HEK293 (cell line): ENCODE data around the gene KRT25.

Experiments used
- CTCF ChIA-PET: fragments of 350-600 bp; formaldehyde crosslinking; extraction: SDS; loops from one replicate; lab custom pipeline; 2021; ENCODE audit warnings: antibody characterized with exemption; lab: Yijun Ruan, JAX
- POLR2A ChIA-PET: fragments of 300-600 bp; formaldehyde crosslinking; extraction: SDS; loops from one replicate; lab custom pipeline; 2020; ENCODE audit warnings: antibody characterized with exemption, inconsistent platforms; lab: Yijun Ruan, JAX
- H3K27ac ChIP-seq: fragments of 200-500 bp; sonication (Bioruptor generic); 2 replicates; pipeline ENCODE4 v1.5.1; 2014; ENCODE audit warnings: low read depth, low read length, control low read depth, inconsistent platforms; ENCODE audit errors: extremely low read depth
- H3K36me3 ChIP-seq, 2 experiments: fragments of 200-500 bp in 1 of 2; sonication (Bioruptor generic) in 1 of 2; 1 replicate in 1 of 2; 2 replicates in 1 of 2; pipeline ENCODE4 v1.5.1; 2014 to 2017; ENCODE audit warnings: inconsistent platforms in 2 of 2, low read length in 2 of 2; ENCODE audit not compliant: control insufficient read depth in 2 of 2, insufficient read depth in 1 of 2
- H3K4me1 ChIP-seq: fragments of 200-500 bp; sonication (Bioruptor generic); 2 replicates; pipeline ENCODE4 v1.5.1; 2014; ENCODE audit warnings: mild to moderate bottlenecking, low read length, inconsistent platforms; ENCODE audit not compliant: control insufficient read depth, insufficient read depth
- H3K4me3 ChIP-seq: 2 replicates; pipeline ENCODE4 v1.5.1; 2011; ENCODE audit warnings: low read depth, mild to moderate bottlenecking, control low read depth, low read length, moderate library complexity
- H3K9me3 ChIP-seq: fragments of 200-500 bp; sonication (Bioruptor generic); 2 replicates; pipeline ENCODE4 v1.5.1; 2014; ENCODE audit warnings: low read depth, low read length, inconsistent platforms; ENCODE audit not compliant: control insufficient read depth, insufficient read depth
- AEBP2 ChIP-seq: fragments of 450-650 bp; formaldehyde crosslinking; IDR thresholded peaks from 2 replicates; pipeline ENCODE4 v1.5.1; 2016; ENCODE audit warnings: missing biosample characterization, missing genetic modification characterization, borderline replicate concordance
- KLF16 ChIP-seq: fragments of 450-650 bp; formaldehyde crosslinking; IDR thresholded peaks from 2 replicates; pipeline ENCODE4 v1.5.1; 2017; ENCODE audit warnings: missing biosample characterization, missing genetic modification characterization
- MYNN ChIP-seq: fragments of 450-650 bp; formaldehyde crosslinking; IDR thresholded peaks from 2 replicates; pipeline ENCODE4 v1.5.1; 2016; ENCODE audit warnings: missing biosample characterization, missing genetic modification characterization, borderline replicate concordance
- SCRT1 ChIP-seq: fragments of 450-650 bp; formaldehyde crosslinking; IDR thresholded peaks from 2 replicates; pipeline ENCODE4 v1.5.1; 2016; ENCODE audit warnings: missing biosample characterization, missing genetic modification characterization, borderline replicate concordance
- SETDB1 ChIP-seq: IDR thresholded peaks from one replicate; pipeline ENCODE4 v1.6.1; 2017; ENCODE audit warnings: mild to moderate bottlenecking, low read length, moderate library complexity, mixed read lengths; ENCODE audit not compliant: insufficient read length
- TRIM28 ChIP-seq: IDR thresholded peaks from 2 replicates; pipeline ENCODE4 v1.6.1; 2011; ENCODE audit warnings: low read length, control low read depth, borderline replicate concordance
- WT1 ChIP-seq: fragments of 450-650 bp; formaldehyde crosslinking; IDR thresholded peaks from 2 replicates; pipeline ENCODE4 v1.5.1; 2016; ENCODE audit warnings: missing biosample characterization, missing genetic modification characterization
- ZBTB10 ChIP-seq: fragments of 450-650 bp; formaldehyde crosslinking; IDR thresholded peaks from 2 replicates; pipeline ENCODE4 v1.5.1; 2016; ENCODE audit warnings: missing biosample characterization, missing genetic modification characterization
- ZFP37 ChIP-seq: fragments of 450-650 bp; formaldehyde crosslinking; IDR thresholded peaks from 2 replicates; pipeline ENCODE4 v1.5.1; 2016; ENCODE audit warnings: missing biosample characterization, missing genetic modification characterization
- ZNF146 ChIP-seq: fragments of 450-650 bp; formaldehyde crosslinking; IDR thresholded peaks from 2 replicates; pipeline ENCODE4 v1.5.1; 2016; ENCODE audit warnings: missing biosample characterization, missing genetic modification characterization
- ZNF16 ChIP-seq: fragments of 450-650 bp; formaldehyde crosslinking; IDR thresholded peaks from 2 replicates; pipeline ENCODE4 v1.5.1; 2016; ENCODE audit warnings: low read depth, missing biosample characterization, missing genetic modification characterization
- ZNF221 ChIP-seq: fragments of 450-650 bp; formaldehyde crosslinking; IDR thresholded peaks from 2 replicates; pipeline ENCODE4 v1.5.1; 2017; ENCODE audit warnings: missing biosample characterization, missing genetic modification characterization, borderline replicate concordance
- ZNF404 ChIP-seq: fragments of 450-650 bp; formaldehyde crosslinking; IDR thresholded peaks from 2 replicates; pipeline ENCODE4 v1.5.1; 2017; ENCODE audit warnings: missing biosample characterization, missing genetic modification characterization
- ZNF571 ChIP-seq: fragments of 450-650 bp; formaldehyde crosslinking; IDR thresholded peaks from 2 replicates; pipeline ENCODE4 v1.5.0; 2017; ENCODE audit warnings: missing biosample characterization, missing genetic modification characterization
- ZNF629 ChIP-seq: fragments of 450-650 bp; formaldehyde crosslinking; IDR thresholded peaks from 2 replicates; pipeline ENCODE4 v1.5.1; 2017; ENCODE audit warnings: missing biosample characterization, missing genetic modification characterization
- ZNF791 ChIP-seq: fragments of 450-650 bp; formaldehyde crosslinking; IDR thresholded peaks from 2 replicates; pipeline ENCODE4 v1.5.1; 2016; ENCODE audit warnings: missing biosample characterization, missing genetic modification characterization
- ZNF837 ChIP-seq: fragments of 450-650 bp; formaldehyde crosslinking; IDR thresholded peaks from 2 replicates; pipeline ENCODE4 v1.5.1; 2016; ENCODE audit warnings: missing biosample characterization, missing genetic modification characterization

Gene KRT25

GRCh38 chr17:40763752-40764151 is 8.6 kb upstream of the KRT25 start:
- POLR2A ChIA-PET: no interaction called here
- H3K9me3 ChIP-seq: no peaks in the 10 kb centered on the region
- H3K4me3 ChIP-seq: no peak overlapping the region
- TF ChIP-seq SETDB1 (peak; percentile 87), TRIM28 (peak; percentile 49; the same call in 1 of the 2 replicates), ZNF146 (no peak)
- CTCF ChIA-PET: interaction anchor here (0.7 to 1.3 kb wide), 4 partner anchors 148 to 786 kb away, joined by 3 to 4 read pairs (median 3); no protein-coding TSS in a partner anchor
- H3K27ac ChIP-seq: no peak overlapping the region
- H3K36me3 ChIP-seq: no peaks in the 10 kb centered on the region
- H3K4me1 ChIP-seq: no peaks in the 10 kb centered on the region

GRCh38 chr17:40760105-40761016 is 5.2 kb upstream of the KRT25 start:
- TF ChIP-seq ZNF571 (tag by site-specific recombination) (no peak), SETDB1 (peak; percentile 94), ZNF629 (tag by site-specific recombination) (no peak), ZNF791 (peak; percentile 94)
- Histone ChIP-seq H3K4me3 (no peak overlapping the region), H3K4me1 (no peaks in the 10 kb centered on the region), H3K9me3 (no peaks in the 10 kb centered on the region), H3K36me3 (no peaks in the 10 kb centered on the region), H3K27ac (no peak overlapping the region)
- ChIA-PET CTCF (interaction anchor here (0.6 to 0.7 kb wide), 3 partner anchors 25 to 1285 kb away, joined by 3 to 4 read pairs (median 3); no protein-coding TSS in a partner anchor), POLR2A (no interaction called here)

GRCh38 chr17:40753804-40754203 is 1.3 kb downstream of the KRT25 start:
- POLR2A ChIA-PET: no interaction called here
- CTCF ChIA-PET: interaction anchor here (0.6 to 1.3 kb wide), 2 partner anchors 138 to 175 kb away, joined by 4 read pairs; no protein-coding TSS in a partner anchor
- H3K9me3 ChIP-seq: no peaks in the 10 kb centered on the region
- H3K27ac ChIP-seq: no peak overlapping the region
- H3K4me3 ChIP-seq: no peak overlapping the region
- no peaks in the 10 kb centered on the region for H3K4me1 ChIP-seq
- TF ChIP-seq ZNF629 (tag by site-specific recombination): no peak
- TF ChIP-seq ZBTB10: no peak
- TF ChIP-seq SCRT1 (tag by site-specific recombination): no peak
- no peaks in the 10 kb centered on the region for H3K36me3 ChIP-seq

- TF ChIP-seq ZNF221 (tag by site-specific recombination) (no peak), ZNF404 (tag by site-specific recombination) (no peak), ZFP37 (tag by site-specific recombination) (no peak), MYNN (tag by site-specific recombination) (no peak), AEBP2 (tag by site-specific recombination) (no peak), ZNF837 (tag by site-specific recombination) (no peak), KLF16 (tag by site-specific recombination) (no peak), WT1 (no peak), ZNF16 (tag by site-specific recombination) (no peak)
- no peak overlapping the region for H3K4me3 ChIP-seq
- CTCF ChIA-PET: interaction anchor here (0.6 to 1.0 kb wide), 2 partner anchors 18 to 24 kb away, joined by 3 to 5 read pairs; no protein-coding TSS in a partner anchor
- no peak overlapping the region for H3K27ac ChIP-seq
- H3K4me1 ChIP-seq: no peaks in the 10 kb centered on the region
- H3K36me3 ChIP-seq: no peaks in the 10 kb centered on the region
- POLR2A ChIA-PET: no interaction called here
- H3K9me3 ChIP-seq: no peaks in the 10 kb centered on the region
Observed at GRCh38 chr17:40751065-40751464, 4.1 kb downstream of the KRT25 start.
